WTC11 (cell line): ENCODE results near the gene ANXA5. TPM values are rescaled to one million over a fixed set of nuclear protein-coding genes. Genes with fewer than 3 reads are reported as not detected.

Source experiments
- ATAC-seq: fragments of 200-7000 bp; cut with Tn5 transposase; 2 replicates; pipeline ENCODE4 v1.10.0; 2021; ENCODE audit warnings: mild to moderate bottlenecking, moderate library complexity
- CTCF ChIA-PET: fragments of 300-600 bp; sonication (Branson Sonifier 250); formaldehyde crosslinking; loops from one replicate; lab custom pipeline; 2021; ENCODE audit warnings: antibody characterized with exemption; lab: Charles Lee
- POLR2A ChIA-PET: fragments of 350-600 bp; sonication (Branson Sonifier 250); formaldehyde crosslinking; loops from one replicate; lab custom pipeline; 2021; ENCODE audit warnings: antibody characterized with exemption; lab: Charles Lee
- DNase-seq: peaks from one replicate; pipeline ENCODE4 v3.0.0; 2021; ENCODE audit warnings: low spot score
- H3K27ac Mint-ChIP-seq: 2 replicates; pipeline ENCODE4 v1.8.0; 2021; ENCODE audit warnings: mixed read lengths
- H3K27me3 Mint-ChIP-seq: 2 replicates; pipeline ENCODE4 v1.8.0; 2021; ENCODE audit warnings: low read depth, mild to moderate bottlenecking, moderate library complexity, mixed read lengths
- H3K36me3 Mint-ChIP-seq: 2 replicates; pipeline ENCODE4 v1.8.0; 2021; ENCODE audit warnings: mixed read lengths
- H3K4me1 Mint-ChIP-seq: 2 replicates; pipeline ENCODE4 v1.8.0; 2022; ENCODE audit warnings: mixed read lengths
- H3K4me3 Mint-ChIP-seq: 2 replicates; pipeline ENCODE4 v1.8.0; 2021; ENCODE audit warnings: mild to moderate bottlenecking, moderate library complexity, mixed read lengths
- H3K9me3 Mint-ChIP-seq: 2 replicates; pipeline ENCODE4 v1.8.0; 2021; ENCODE audit warnings: mixed read lengths
- AR ChIP-seq: fragments of 250-450 bp; sonication (Bioruptor Pico); IDR thresholded peaks from 2 replicates; pipeline ENCODE4 v1.9.0; 2021; ENCODE audit warnings: mild to moderate bottlenecking
- ATF2 ChIP-seq: sonication (generic); formaldehyde crosslinking; IDR thresholded peaks from 2 replicates; pipeline ENCODE4 v1.8.1; 2022; ENCODE audit warnings: low read depth, missing genetic modification reagents, borderline replicate concordance
- CBFB ChIP-seq: sonication (generic); formaldehyde crosslinking; IDR thresholded peaks from 2 replicates; pipeline ENCODE4 v1.8.1; 2022; ENCODE audit warnings: mild to moderate bottlenecking, low read depth, missing genetic modification reagents
- CREB1 ChIP-seq: sonication (generic); formaldehyde crosslinking; IDR thresholded peaks from 2 replicates; pipeline ENCODE4 v1.8.0; 2023; ENCODE audit warnings: mild to moderate bottlenecking, missing genetic modification reagents
- E2F1 ChIP-seq: sonication (generic); formaldehyde crosslinking; IDR thresholded peaks from 2 replicates; pipeline ENCODE4 v1.8.0; 2022; ENCODE audit warnings: mild to moderate bottlenecking, missing genetic modification reagents
- ELF4 ChIP-seq: sonication (generic); formaldehyde crosslinking; IDR thresholded peaks from 2 replicates; pipeline ENCODE4 v1.8.1; 2022; ENCODE audit warnings: low read depth, mild to moderate bottlenecking, moderate library complexity, missing genetic modification reagents
- FOXK1 ChIP-seq: sonication (generic); formaldehyde crosslinking; IDR thresholded peaks from 2 replicates; pipeline ENCODE4 v1.8.0; 2022; ENCODE audit warnings: mild to moderate bottlenecking, moderate library complexity, missing genetic modification reagents
- JAZF1 ChIP-seq: fragments of 250-450 bp; sonication (Bioruptor Pico); IDR thresholded peaks from 2 replicates; pipeline ENCODE4 v1.9.0; 2021; ENCODE audit warnings: moderate library complexity, mild to moderate bottlenecking, inconsistent platforms
- MAX ChIP-seq: sonication (generic); formaldehyde crosslinking; IDR thresholded peaks from 2 replicates; pipeline ENCODE4 v1.8.0; 2022; ENCODE audit warnings: mild to moderate bottlenecking, missing genetic modification reagents
- PRDM15 ChIP-seq: sonication (generic); formaldehyde crosslinking; IDR thresholded peaks from 2 replicates; pipeline ENCODE4 v1.8.0; 2022; ENCODE audit warnings: missing genetic modification reagents
- SOX15 ChIP-seq: fragments of 250-450 bp; sonication (Bioruptor Pico); IDR thresholded peaks from 2 replicates; pipeline ENCODE4 v1.9.0; 2021; ENCODE audit warnings: mild to moderate bottlenecking
- TEAD1 ChIP-seq: sonication (generic); formaldehyde crosslinking; IDR thresholded peaks from 2 replicates; pipeline ENCODE4 v1.8.0; 2022; ENCODE audit warnings: mild to moderate bottlenecking, missing genetic modification reagents
- TEAD4 ChIP-seq: sonication (generic); formaldehyde crosslinking; IDR thresholded peaks from 2 replicates; pipeline ENCODE4 v1.8.0; 2022; ENCODE audit warnings: mild to moderate bottlenecking, missing genetic modification reagents
- ZNF219 ChIP-seq: sonication (generic); formaldehyde crosslinking; IDR thresholded peaks from 2 replicates; pipeline ENCODE4 v1.8.0; 2023; ENCODE audit warnings: missing genetic modification reagents, mild to moderate bottlenecking, borderline replicate concordance
- ZNF232 ChIP-seq: sonication (generic); formaldehyde crosslinking; IDR thresholded peaks from 2 replicates; pipeline ENCODE4 v1.8.0; 2022; ENCODE audit warnings: mild to moderate bottlenecking, missing genetic modification reagents
- ZNF281 ChIP-seq: sonication (generic); formaldehyde crosslinking; IDR thresholded peaks from 2 replicates; pipeline ENCODE4 v1.8.0; 2023; ENCODE audit warnings: mild to moderate bottlenecking, missing genetic modification reagents
- ZNF396 ChIP-seq: fragments of 250-450 bp; sonication (Bioruptor Pico); IDR thresholded peaks from 2 replicates; pipeline ENCODE4 v1.8.0; 2021; ENCODE audit warnings: mild to moderate bottlenecking, moderate library complexity, borderline replicate concordance
- ZNF423 ChIP-seq: fragments of 250-450 bp; sonication (Bioruptor Pico); IDR thresholded peaks from 2 replicates; pipeline ENCODE4 v2.1.2; 2022; ENCODE audit warnings: mild to moderate bottlenecking, moderate library complexity
- total RNA-seq: library from RNA; stranded (reverse); gene quantifications from 3 replicates; pipeline ENCODE4 v1.2.3, GENCODE V29; 2021

Gene ANXA5
- total RNA-seq, 1 experiment from 2014 or later, result 186 TPM

GRCh38 chr4:121633653-121634052 is 63.1 kb downstream of the ANXA5 start:
- ChIA-PET POLR2A (no interaction called here), CTCF (no interaction called here)
- no peak for TF ChIP-seq ZNF232 (CRISPR knock-in tag)
- TF ChIP-seq ZNF219, result no peak
- no peak for TF ChIP-seq PRDM15 (CRISPR knock-in tag)
- no peak for TF ChIP-seq CREB1 (CRISPR knock-in tag)
- no peak for TF ChIP-seq SOX15 (CRISPR knock-in tag)
- TF ChIP-seq ZNF423 (CRISPR knock-in tag), result no peak
- TF ChIP-seq TEAD1 (CRISPR knock-in tag), result no peak
- no peak for TF ChIP-seq TEAD4 (CRISPR knock-in tag)
- no peak for TF ChIP-seq JAZF1 (CRISPR knock-in tag)
- TF ChIP-seq ZNF281 (CRISPR knock-in tag), result no peak
- TF ChIP-seq MAX (CRISPR knock-in tag), result no peak
- Mint-ChIP-seq H3K4me1 (peaks cover 9% of the 10 kb centered on the region), H3K36me3 (no peaks in the 10 kb centered on the region), H3K4me3 (no peak overlapping the region), H3K27me3 (no peaks in the 10 kb centered on the region), H3K9me3 (no peaks in the 10 kb centered on the region), H3K27ac (no peak overlapping the region)
- no peak for DNase-seq
- ATAC-seq, result peak; percentile 52

- Mint-ChIP-seq H3K4me3 (no peak overlapping the region), H3K27ac (no peak overlapping the region), H3K4me1 (peaks cover 9% of the 10 kb centered on the region), H3K27me3 (no peaks in the 10 kb centered on the region), H3K36me3 (no peaks in the 10 kb centered on the region), H3K9me3 (no peaks in the 10 kb centered on the region)
- no peak for DNase-seq
- no peak for ATAC-seq
- TF ChIP-seq ATF2 (CRISPR knock-in tag) (no peak), E2F1 (CRISPR knock-in tag) (no peak), CBFB (no peak), ELF4 (no peak), FOXK1 (no peak), ZNF396 (CRISPR knock-in tag) (no peak), AR (CRISPR knock-in tag) (no peak)
- ChIA-PET CTCF (interaction anchor here (0.7 kb wide), 1 partner anchor 710 kb away, joined by 3 read pairs; the partner anchor contains the start of gene PRDM5), POLR2A (no interaction called here)
These were observed 64.1 kb downstream of the ANXA5 start for GRCh38 chr4:121632636-121633035.
